HEK293 (cell line): ENCODE results near the gene WNT5B.

Source experiments
- CTCF ChIA-PET: fragments of 350-600 bp; formaldehyde crosslinking; extraction: SDS; loops from one replicate; lab custom pipeline; 2021; ENCODE audit warnings: antibody characterized with exemption; lab: Yijun Ruan, JAX
- POLR2A ChIA-PET: fragments of 300-600 bp; formaldehyde crosslinking; extraction: SDS; loops from one replicate; lab custom pipeline; 2020; ENCODE audit warnings: antibody characterized with exemption, inconsistent platforms; lab: Yijun Ruan, JAX
- H3K27ac ChIP-seq: fragments of 200-500 bp; sonication (Bioruptor generic); 2 replicates; pipeline ENCODE4 v1.5.1; 2014; ENCODE audit warnings: low read depth, low read length, control low read depth, inconsistent platforms; ENCODE audit errors: extremely low read depth
- H3K36me3 ChIP-seq, 2 experiments: fragments of 200-500 bp in 1 of 2; sonication (Bioruptor generic) in 1 of 2; 1 replicate in 1 of 2; 2 replicates in 1 of 2; pipeline ENCODE4 v1.5.1; 2014 to 2017; ENCODE audit warnings: inconsistent platforms in 2 of 2, low read length in 2 of 2; ENCODE audit not compliant: control insufficient read depth in 2 of 2, insufficient read depth in 1 of 2
- H3K4me1 ChIP-seq: fragments of 200-500 bp; sonication (Bioruptor generic); 2 replicates; pipeline ENCODE4 v1.5.1; 2014; ENCODE audit warnings: mild to moderate bottlenecking, low read length, inconsistent platforms; ENCODE audit not compliant: control insufficient read depth, insufficient read depth
- H3K4me3 ChIP-seq: 2 replicates; pipeline ENCODE4 v1.5.1; 2011; ENCODE audit warnings: low read depth, mild to moderate bottlenecking, control low read depth, low read length, moderate library complexity
- H3K9me3 ChIP-seq: fragments of 200-500 bp; sonication (Bioruptor generic); 2 replicates; pipeline ENCODE4 v1.5.1; 2014; ENCODE audit warnings: low read depth, low read length, inconsistent platforms; ENCODE audit not compliant: control insufficient read depth, insufficient read depth
- BCL11A ChIP-seq: fragments of 450-650 bp; formaldehyde crosslinking; IDR thresholded peaks from 2 replicates; pipeline ENCODE4 v1.5.1; 2016; ENCODE audit warnings: low read depth, missing biosample characterization, missing genetic modification characterization
- KLF10 ChIP-seq: fragments of 450-650 bp; IDR thresholded peaks from 2 replicates; pipeline ENCODE4 v1.5.1; 2018; ENCODE audit warnings: missing biosample characterization, mild to moderate bottlenecking, missing genetic modification characterization
- KLF16 ChIP-seq: fragments of 450-650 bp; formaldehyde crosslinking; IDR thresholded peaks from 2 replicates; pipeline ENCODE4 v1.5.1; 2017; ENCODE audit warnings: missing biosample characterization, missing genetic modification characterization
- SCRT1 ChIP-seq: fragments of 450-650 bp; formaldehyde crosslinking; IDR thresholded peaks from 2 replicates; pipeline ENCODE4 v1.5.1; 2016; ENCODE audit warnings: missing biosample characterization, missing genetic modification characterization, borderline replicate concordance
- SP3 ChIP-seq: fragments of 450-650 bp; formaldehyde crosslinking; IDR thresholded peaks from 2 replicates; pipeline ENCODE4 v1.5.1; 2016; ENCODE audit warnings: missing biosample characterization, missing genetic modification characterization
- ZFHX2 ChIP-seq: fragments of 450-650 bp; formaldehyde crosslinking; conservative IDR thresholded peaks from 2 replicates; pipeline ENCODE4 v1.5.1; 2016; ENCODE audit warnings: missing biosample characterization, missing genetic modification characterization
- ZNF223 ChIP-seq: fragments of 450-650 bp; formaldehyde crosslinking; IDR thresholded peaks from 2 replicates; pipeline ENCODE4 v1.5.1; 2016; ENCODE audit warnings: missing biosample characterization, missing genetic modification characterization
- ZNF274 ChIP-seq, 2 experiments: fragments of 200-500 bp in 1 of 2; fragments of 450-650 bp in 1 of 2; sonication (Bioruptor generic) in 1 of 2; formaldehyde crosslinking in 1 of 2; IDR thresholded peaks; 2 replicates each; pipeline versions ENCODE4 v1.5.1 to v1.6.1; 2014 to 2016; ENCODE audit warnings: borderline replicate concordance in 1 of 2, inconsistent platforms in 1 of 2, low read length in 1 of 2, missing biosample characterization in 1 of 2, missing genetic modification characterization in 1 of 2
- ZNF510 ChIP-seq: fragments of 450-650 bp; formaldehyde crosslinking; IDR thresholded peaks from 2 replicates; pipeline ENCODE4 v1.5.1; 2018; ENCODE audit warnings: mild to moderate bottlenecking, missing genetic modification characterization, missing biosample characterization; ENCODE audit not compliant: insufficient replicate concordance
- ZNF555 ChIP-seq: fragments of 450-650 bp; formaldehyde crosslinking; conservative IDR thresholded peaks from 2 replicates; pipeline ENCODE4 v1.5.1; 2017; ENCODE audit warnings: missing biosample characterization, mild to moderate bottlenecking, missing genetic modification characterization, inconsistent platforms
- ZNF561 ChIP-seq: fragments of 450-650 bp; IDR thresholded peaks from 2 replicates; pipeline ENCODE4 v1.5.1; 2018; ENCODE audit warnings: missing biosample characterization, missing genetic modification characterization, borderline replicate concordance
- ZNF664 ChIP-seq: fragments of 450-650 bp; formaldehyde crosslinking; IDR thresholded peaks from 2 replicates; pipeline ENCODE4 v1.5.1; 2016; ENCODE audit warnings: missing biosample characterization, missing genetic modification characterization
- ZNF785 ChIP-seq: fragments of 450-650 bp; formaldehyde crosslinking; IDR thresholded peaks from 2 replicates; pipeline ENCODE4 v1.5.1; 2016; ENCODE audit warnings: missing biosample characterization, missing genetic modification characterization
- ZNF837 ChIP-seq: fragments of 450-650 bp; formaldehyde crosslinking; IDR thresholded peaks from 2 replicates; pipeline ENCODE4 v1.5.1; 2016; ENCODE audit warnings: missing biosample characterization, missing genetic modification characterization
- ZNF843 ChIP-seq: fragments of 450-650 bp; formaldehyde crosslinking; IDR thresholded peaks from 2 replicates; pipeline ENCODE4 v1.5.1; 2016; ENCODE audit warnings: missing biosample characterization, missing genetic modification characterization
- TF ChIP-seq, protein P1 (sequence below): fragments of 450-650 bp; formaldehyde crosslinking; IDR thresholded peaks from 2 replicates; pipeline ENCODE4 v1.5.1; 2016; ENCODE audit warnings: missing biosample characterization, missing genetic modification characterization, borderline replicate concordance
- TF ChIP-seq, protein P2 (sequence below): fragments of 450-650 bp; formaldehyde crosslinking; IDR thresholded peaks from 2 replicates; pipeline ENCODE4 v1.5.1; 2017; ENCODE audit warnings: missing biosample characterization, missing genetic modification characterization
- TF ChIP-seq, protein P3 (sequence below): fragments of 450-650 bp; formaldehyde crosslinking; IDR thresholded peaks from 2 replicates; pipeline ENCODE4 v1.5.1; 2016; ENCODE audit warnings: missing biosample characterization, missing genetic modification characterization
- TF ChIP-seq, protein P4 (sequence below): fragments of 450-650 bp; formaldehyde crosslinking; IDR thresholded peaks from 2 replicates; pipeline ENCODE4 v1.5.1; 2016; ENCODE audit warnings: missing biosample characterization, missing genetic modification characterization
- TF ChIP-seq, protein P5 (sequence below): fragments of 450-650 bp; formaldehyde crosslinking; IDR thresholded peaks from 2 replicates; pipeline ENCODE4 v1.5.1; 2017; ENCODE audit warnings: missing biosample characterization, missing genetic modification characterization
- TF ChIP-seq, protein P6 (sequence below): fragments of 450-650 bp; formaldehyde crosslinking; IDR thresholded peaks from 2 replicates; pipeline ENCODE4 v1.5.1; 2017; ENCODE audit warnings: missing biosample characterization, missing genetic modification characterization

WNT5B gene

DNA sequence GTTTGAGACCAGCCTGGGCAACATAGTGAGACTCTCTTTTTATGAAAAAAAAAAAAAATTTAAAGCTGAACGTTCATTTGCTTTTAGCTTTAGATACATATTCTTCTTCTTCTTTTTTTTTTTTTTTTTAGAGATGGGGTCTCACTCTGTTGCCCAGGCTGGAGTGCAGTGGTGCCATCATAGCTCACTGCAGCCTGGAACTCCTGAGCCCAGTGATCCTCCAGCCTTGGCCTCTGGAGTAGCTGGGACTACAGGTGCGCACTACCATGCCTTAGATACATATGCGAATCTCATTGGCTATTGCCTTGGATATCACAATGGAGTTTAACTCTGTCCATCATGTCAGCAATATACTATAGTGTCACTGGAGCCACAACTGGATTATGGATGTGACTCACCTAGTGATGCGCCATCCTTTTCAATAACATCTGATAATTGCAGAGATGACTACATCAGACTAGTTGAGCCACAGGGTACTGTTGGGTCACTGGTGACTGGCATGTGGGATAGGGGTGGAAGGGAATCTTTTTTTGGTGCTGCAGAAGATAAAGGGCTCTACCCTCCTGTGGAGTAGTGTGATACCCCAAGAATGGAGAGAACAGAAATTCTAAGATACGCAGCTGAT lies 59.2 kb downstream of the WNT5B start:
- H3K36me3 ChIP-seq: no peaks in the 10 kb centered on the region; a peak in 1 of 3 replicates
- H3K4me3 ChIP-seq: no peak overlapping the region
- ChIA-PET CTCF (interaction anchor here (0.6 to 1.4 kb wide), 7 partner anchors 10 to 103 kb away, joined by 3 to 5 read pairs (median 3); no protein-coding TSS in a partner anchor), POLR2A (no interaction called here)
- H3K9me3 ChIP-seq: no peaks in the 10 kb centered on the region
- TF ChIP-seq ZNF843 (tag by site-specific recombination): no peak
- no peak for TF ChIP-seq ZNF510 (tag by site-specific recombination)
- TF ChIP-seq ZNF785 (tag by site-specific recombination): no peak
- TF ChIP-seq KLF16: no peak
- TF ChIP-seq, protein P1, sequence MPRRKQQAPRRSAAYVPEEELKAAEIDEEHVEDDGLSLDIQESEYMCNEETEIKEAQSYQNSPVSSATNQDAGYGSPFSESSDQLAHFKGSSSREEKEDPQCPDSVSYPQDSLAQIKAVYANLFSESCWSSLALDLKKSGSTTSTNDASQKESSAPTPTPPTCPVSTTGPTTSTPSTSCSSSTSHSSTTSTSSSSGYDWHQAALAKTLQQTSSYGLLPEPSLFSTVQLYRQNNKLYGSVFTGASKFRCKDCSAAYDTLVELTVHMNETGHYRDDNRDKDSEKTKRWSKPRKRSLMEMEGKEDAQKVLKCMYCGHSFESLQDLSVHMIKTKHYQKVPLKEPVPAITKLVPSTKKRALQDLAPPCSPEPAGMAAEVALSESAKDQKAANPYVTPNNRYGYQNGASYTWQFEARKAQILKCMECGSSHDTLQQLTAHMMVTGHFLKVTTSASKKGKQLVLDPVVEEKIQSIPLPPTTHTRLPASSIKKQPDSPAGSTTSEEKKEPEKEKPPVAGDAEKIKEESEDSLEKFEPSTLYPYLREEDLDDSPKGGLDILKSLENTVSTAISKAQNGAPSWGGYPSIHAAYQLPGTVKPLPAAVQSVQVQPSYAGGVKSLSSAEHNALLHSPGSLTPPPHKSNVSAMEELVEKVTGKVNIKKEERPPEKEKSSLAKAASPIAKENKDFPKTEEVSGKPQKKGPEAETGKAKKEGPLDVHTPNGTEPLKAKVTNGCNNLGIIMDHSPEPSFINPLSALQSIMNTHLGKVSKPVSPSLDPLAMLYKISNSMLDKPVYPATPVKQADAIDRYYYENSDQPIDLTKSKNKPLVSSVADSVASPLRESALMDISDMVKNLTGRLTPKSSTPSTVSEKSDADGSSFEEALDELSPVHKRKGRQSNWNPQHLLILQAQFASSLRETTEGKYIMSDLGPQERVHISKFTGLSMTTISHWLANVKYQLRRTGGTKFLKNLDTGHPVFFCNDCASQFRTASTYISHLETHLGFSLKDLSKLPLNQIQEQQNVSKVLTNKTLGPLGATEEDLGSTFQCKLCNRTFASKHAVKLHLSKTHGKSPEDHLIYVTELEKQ (tag by site-specific recombination): no peak
- TF ChIP-seq ZNF274 (IDR thresholded peaks at IDR 0.05; ENCODE audit: low read length): no peak
- TF ChIP-seq ZNF274 (tag by site-specific recombination; IDR thresholded peaks at IDR 0.05; ENCODE audit: borderline replicate concordance): no peak
- TF ChIP-seq, protein P2, sequence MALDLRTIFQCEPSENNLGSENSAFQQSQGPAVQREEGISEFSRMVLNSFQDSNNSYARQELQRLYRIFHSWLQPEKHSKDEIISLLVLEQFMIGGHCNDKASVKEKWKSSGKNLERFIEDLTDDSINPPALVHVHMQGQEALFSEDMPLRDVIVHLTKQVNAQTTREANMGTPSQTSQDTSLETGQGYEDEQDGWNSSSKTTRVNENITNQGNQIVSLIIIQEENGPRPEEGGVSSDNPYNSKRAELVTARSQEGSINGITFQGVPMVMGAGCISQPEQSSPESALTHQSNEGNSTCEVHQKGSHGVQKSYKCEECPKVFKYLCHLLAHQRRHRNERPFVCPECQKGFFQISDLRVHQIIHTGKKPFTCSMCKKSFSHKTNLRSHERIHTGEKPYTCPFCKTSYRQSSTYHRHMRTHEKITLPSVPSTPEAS (tag by site-specific recombination): no peak
- TF ChIP-seq SCRT1: no peak
- TF ChIP-seq, protein P3, sequence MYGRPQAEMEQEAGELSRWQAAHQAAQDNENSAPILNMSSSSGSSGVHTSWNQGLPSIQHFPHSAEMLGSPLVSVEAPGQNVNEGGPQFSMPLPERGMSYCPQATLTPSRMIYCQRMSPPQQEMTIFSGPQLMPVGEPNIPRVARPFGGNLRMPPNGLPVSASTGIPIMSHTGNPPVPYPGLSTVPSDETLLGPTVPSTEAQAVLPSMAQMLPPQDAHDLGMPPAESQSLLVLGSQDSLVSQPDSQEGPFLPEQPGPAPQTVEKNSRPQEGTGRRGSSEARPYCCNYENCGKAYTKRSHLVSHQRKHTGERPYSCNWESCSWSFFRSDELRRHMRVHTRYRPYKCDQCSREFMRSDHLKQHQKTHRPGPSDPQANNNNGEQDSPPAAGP (tag by site-specific recombination): no peak
- TF ChIP-seq, protein P4, sequence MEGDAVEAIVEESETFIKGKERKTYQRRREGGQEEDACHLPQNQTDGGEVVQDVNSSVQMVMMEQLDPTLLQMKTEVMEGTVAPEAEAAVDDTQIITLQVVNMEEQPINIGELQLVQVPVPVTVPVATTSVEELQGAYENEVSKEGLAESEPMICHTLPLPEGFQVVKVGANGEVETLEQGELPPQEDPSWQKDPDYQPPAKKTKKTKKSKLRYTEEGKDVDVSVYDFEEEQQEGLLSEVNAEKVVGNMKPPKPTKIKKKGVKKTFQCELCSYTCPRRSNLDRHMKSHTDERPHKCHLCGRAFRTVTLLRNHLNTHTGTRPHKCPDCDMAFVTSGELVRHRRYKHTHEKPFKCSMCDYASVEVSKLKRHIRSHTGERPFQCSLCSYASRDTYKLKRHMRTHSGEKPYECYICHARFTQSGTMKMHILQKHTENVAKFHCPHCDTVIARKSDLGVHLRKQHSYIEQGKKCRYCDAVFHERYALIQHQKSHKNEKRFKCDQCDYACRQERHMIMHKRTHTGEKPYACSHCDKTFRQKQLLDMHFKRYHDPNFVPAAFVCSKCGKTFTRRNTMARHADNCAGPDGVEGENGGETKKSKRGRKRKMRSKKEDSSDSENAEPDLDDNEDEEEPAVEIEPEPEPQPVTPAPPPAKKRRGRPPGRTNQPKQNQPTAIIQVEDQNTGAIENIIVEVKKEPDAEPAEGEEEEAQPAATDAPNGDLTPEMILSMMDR (tag by site-specific recombination): no peak
- no peak for TF ChIP-seq ZNF555 (tag by site-specific recombination)
- H3K27ac ChIP-seq: no peak overlapping the region
- peaks cover 11% of the 10 kb centered on the region for H3K4me1 ChIP-seq

DNA sequence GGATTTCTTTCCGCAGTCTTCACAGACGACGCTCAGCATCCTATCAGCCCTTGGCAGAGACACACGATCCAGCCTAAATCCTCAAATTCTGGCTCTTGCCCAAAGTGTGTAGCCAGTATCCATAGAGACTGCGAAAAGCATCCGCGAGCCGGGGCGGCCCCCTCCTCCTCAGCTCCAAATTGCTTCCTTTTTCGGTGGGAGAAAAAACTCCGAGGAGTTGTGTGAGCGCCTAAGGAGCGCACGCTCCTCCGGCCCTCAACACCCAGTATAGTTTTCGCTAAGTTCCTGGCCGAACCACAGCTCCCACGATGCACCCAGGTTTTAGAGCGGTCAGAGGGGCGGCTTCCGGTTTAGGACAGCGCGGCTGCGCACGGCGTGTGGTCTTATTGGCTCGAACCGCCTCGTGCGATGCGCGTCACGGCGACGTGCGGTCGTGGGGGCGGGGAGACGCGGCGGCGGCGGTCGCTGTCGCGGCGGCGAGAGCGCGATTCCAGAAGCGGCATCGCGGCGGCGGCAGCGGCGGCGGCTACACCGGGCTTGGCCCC lies 61.6 kb downstream of the WNT5B start, which contains the start of gene ADIPOR2:
ADIPOR2 (plus strand) TSS at position 493 of the 545 bp plus-strand sequence. CDS start 63,274 bp downstream, outside the sequence.
- CTCF ChIA-PET: interaction anchor here (0.6 to 1.3 kb wide), 4 partner anchors 19 to 670 kb away, joined by 4 to 5 read pairs (median 4); no protein-coding TSS in a partner anchor
- POLR2A ChIA-PET: interaction anchor here (0.9 to 2.7 kb wide), 13 partner anchors 10 to 344 kb away, joined by 3 to 20 read pairs (median 4); no protein-coding TSS in a partner anchor
- TF ChIP-seq, protein P5, sequence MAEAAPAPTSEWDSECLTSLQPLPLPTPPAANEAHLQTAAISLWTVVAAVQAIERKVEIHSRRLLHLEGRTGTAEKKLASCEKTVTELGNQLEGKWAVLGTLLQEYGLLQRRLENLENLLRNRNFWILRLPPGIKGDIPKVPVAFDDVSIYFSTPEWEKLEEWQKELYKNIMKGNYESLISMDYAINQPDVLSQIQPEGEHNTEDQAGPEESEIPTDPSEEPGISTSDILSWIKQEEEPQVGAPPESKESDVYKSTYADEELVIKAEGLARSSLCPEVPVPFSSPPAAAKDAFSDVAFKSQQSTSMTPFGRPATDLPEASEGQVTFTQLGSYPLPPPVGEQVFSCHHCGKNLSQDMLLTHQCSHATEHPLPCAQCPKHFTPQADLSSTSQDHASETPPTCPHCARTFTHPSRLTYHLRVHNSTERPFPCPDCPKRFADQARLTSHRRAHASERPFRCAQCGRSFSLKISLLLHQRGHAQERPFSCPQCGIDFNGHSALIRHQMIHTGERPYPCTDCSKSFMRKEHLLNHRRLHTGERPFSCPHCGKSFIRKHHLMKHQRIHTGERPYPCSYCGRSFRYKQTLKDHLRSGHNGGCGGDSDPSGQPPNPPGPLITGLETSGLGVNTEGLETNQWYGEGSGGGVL: no peak
- TF ChIP-seq ZNF223 (no peak), ZNF664 (tag by site-specific recombination) (no peak), ZNF837 (tag by site-specific recombination) (no peak), SP3 (peak; percentile 82), BCL11A (tag by site-specific recombination) (no peak), ZFHX2 (0 out of 2 replicates have a peak, but pooled peaks have one; percentile 34), KLF10 (tag by site-specific recombination) (peak; percentile 21), ZNF561 (peak; percentile 70)
- TF ChIP-seq, protein P6, sequence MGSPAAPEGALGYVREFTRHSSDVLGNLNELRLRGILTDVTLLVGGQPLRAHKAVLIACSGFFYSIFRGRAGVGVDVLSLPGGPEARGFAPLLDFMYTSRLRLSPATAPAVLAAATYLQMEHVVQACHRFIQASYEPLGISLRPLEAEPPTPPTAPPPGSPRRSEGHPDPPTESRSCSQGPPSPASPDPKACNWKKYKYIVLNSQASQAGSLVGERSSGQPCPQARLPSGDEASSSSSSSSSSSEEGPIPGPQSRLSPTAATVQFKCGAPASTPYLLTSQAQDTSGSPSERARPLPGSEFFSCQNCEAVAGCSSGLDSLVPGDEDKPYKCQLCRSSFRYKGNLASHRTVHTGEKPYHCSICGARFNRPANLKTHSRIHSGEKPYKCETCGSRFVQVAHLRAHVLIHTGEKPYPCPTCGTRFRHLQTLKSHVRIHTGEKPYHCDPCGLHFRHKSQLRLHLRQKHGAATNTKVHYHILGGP (tag by site-specific recombination): no peak

More for the DNA sequence above, 61.6 kb downstream of the WNT5B start, which contains the start of gene ADIPOR2:
- Histone ChIP-seq H3K4me3 (peak within 1 kb of the TSS; percentile 71), H3K36me3 (peaks cover 0 to 5% of the 10 kb centered on the region in 2 experiments; a peak in 2 of 3 replicates), H3K9me3 (no peaks in the 10 kb centered on the region), H3K27ac (peak within 1 kb of the TSS; percentile 94), H3K4me1 (peaks cover 11% of the 10 kb centered on the region)
